Stimulated activated naive CD8-positive, alpha-beta T cell treated with anti-CD3 and anti-CD28 coated beads, Interleukin-15, Interleukin-2, amounts not matched to agents 100 U/mL and 50 U/mL, for 24 hours (primary cell): ENCODE results near the gene NENF.

Experiments
- ATAC-seq: fragments of 150-1000 bp; cut with Tn5 transposase; one replicate; pipeline ENCODE4 v1.10.0; 2021
- DNase-seq: peaks from one replicate; pipeline ENCODE4 v3.0.0; 2021

The NENF gene

DNA sequence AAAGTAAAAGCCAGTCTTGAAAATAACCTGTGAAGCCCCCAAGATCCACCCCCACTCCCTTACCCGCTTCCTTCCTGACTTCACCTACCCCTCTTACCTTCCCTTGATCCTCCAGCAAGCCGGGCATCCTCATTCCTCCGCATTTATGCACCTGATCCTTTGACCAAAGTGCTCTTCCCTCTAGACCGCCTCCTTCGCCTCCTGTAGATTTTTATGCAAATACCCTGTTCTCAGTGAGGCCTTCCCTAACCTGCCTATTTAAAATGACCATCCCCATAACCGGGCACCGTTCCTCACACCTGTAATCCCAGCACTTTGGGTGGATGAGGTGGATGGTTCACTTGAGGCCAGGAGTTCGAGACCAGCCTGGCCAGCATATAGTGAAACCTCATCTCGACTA, 1.1 kb upstream of the NENF start:
- ATAC-seq = no peak

DNA sequence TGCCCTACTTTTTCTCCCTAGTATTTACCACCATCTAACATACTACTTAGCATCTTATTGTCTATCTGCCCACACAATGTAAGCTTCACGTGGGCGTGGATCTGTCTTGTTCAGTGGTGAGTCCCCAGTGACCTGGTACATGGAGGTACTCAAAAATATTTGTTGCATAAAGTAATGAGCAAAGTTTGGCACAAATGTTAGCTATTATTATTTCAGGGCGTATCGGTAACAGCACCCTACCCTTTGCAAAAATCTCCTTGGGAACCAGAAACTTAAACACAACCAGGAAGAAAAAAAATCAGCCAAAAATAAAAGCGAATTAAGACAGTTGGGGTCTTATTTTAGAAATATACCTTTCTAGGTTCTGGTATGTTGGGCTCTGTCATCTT, 454 bp upstream of the NENF start:
- ATAC-seq = no peak
- DNase-seq = no peak

More for the DNA sequence above, 1.1 kb upstream of the NENF start:
- DNase-seq = no peak

DNA sequence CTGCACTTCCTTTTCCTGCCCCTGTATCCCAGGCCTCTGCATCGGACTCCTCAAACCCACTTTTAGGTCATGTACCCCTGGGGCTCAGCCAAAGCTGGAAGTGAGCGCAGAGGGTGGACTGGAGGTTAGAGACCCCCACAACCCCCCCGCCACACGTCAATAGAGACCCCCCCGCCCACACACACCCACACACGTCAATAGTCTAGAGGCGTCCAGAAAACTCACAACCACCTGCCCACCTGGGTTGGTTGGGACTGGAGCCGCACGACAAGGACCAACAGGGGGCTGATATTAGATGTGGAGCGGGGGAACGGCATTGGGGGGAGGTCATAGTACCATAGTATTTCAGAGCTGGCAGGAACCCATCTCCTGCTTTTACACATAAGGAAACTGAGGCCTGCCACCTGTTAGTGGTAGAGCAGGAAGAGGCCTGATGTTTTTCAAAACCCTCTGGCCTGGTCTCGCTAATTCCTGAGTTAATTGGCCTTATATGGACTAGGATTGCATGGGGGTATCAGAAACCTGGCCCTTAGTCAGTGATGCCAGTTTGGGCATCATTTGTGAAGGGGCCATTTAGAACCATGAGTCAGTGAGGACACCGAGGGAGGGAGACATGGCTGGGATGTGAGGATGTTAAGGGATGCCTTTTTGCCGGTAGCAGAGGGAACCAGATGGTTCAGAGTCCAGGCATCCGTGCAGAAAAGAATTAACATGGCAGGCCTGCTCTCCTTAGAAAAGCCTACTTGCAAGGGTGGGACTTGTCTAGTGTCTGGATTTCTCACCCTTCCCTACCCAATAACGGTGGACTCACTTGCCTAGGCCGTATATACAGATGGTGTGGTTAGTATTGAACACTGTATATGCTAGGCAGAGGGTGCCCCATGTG, 1.1 kb downstream of the NENF start:
- DNase-seq (no peak), ATAC-seq (no peak)

GRCh38 chr1:212434992-212435391, 2.3 kb downstream of the NENF start:
- ATAC-seq = no peak
- no peak for DNase-seq

GRCh38 chr1:212437179-212437798, 4.6 kb downstream of the NENF start:
- ATAC-seq (no peak), DNase-seq (no peak)

DNA sequence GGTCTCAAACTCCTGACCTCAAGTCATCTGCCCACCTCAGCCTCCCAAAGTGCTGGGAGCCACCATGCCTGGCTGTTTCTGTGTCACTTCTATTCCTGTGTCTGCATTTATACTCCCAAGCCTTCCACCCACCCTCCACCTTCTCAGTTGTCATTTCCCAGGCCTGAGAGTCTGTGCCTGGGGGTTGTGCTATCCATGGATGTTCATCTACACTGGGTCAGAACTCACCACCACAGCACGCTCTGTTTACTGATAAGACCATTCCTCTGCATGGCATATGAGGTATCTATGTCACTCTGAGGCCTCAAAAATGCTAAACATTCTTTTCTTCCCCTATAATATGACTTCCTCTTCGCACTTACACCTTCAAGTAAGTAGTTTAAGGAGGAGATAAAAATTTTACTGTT, 6.1 kb downstream of the NENF start:
- no peak for ATAC-seq
- no peak for DNase-seq

- ATAC-seq = no peak
- DNase-seq = no peak
Observed at GRCh38 chr1:212440419-212440818, 7.7 kb downstream of the NENF start.

- ATAC-seq (no peak), DNase-seq (no peak)
Observed at GRCh38 chr1:212442408-212442807, 9.7 kb downstream of the NENF start.

- DNase-seq (no peak), ATAC-seq (no peak)
Observed at GRCh38 chr1:212446333-212446732, 13.6 kb downstream of the NENF start.

DNA sequence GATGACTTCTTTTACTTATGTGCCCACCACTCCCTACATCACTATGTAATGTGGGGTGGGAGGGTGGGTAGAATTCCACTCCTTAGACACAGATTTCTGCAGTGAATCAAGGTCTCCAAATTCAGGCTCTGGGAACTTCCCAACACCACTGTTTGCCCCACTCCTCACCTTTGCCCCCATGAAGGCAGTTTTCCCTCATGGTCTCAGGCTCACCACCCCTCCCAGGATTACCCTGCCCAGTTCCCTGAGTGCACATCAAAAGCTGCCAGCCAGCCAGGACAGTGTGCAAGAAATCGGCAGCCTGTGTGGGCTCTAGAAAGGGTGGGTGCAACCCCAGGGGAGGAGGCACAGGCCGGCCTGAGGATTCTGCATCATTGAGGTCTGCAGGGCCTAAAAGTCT, 14.8 kb downstream of the NENF start:
- no peak for DNase-seq
- no peak for ATAC-seq

DNA sequence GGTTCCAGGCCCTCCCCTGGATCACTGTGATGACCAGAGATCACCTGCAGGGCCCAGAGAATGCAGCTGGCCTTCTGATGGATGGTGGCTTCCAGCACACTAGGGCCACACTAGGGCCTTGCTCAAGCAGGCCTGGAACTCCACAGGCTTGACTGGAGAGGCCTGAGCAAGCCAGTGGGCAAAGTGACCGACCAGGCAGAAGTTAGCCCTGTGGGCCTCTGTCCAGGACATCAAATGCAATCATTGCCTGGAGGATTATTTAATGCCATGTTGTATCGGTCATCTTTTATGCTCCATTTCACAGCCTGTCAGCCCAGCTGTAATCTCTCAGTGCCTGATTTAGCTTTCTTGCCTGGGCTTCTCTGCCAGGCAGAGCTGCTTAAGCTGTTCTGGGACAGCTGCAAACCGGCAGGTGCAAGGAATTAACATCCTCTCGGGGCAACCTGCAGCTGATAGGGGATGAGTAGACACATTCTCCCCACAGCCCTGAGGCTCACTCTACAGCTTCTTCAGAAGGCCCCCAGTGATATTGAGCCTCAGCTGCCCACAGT, 17.7 kb downstream of the NENF start:
- DNase-seq (no peak), ATAC-seq (no peak)

DNA sequence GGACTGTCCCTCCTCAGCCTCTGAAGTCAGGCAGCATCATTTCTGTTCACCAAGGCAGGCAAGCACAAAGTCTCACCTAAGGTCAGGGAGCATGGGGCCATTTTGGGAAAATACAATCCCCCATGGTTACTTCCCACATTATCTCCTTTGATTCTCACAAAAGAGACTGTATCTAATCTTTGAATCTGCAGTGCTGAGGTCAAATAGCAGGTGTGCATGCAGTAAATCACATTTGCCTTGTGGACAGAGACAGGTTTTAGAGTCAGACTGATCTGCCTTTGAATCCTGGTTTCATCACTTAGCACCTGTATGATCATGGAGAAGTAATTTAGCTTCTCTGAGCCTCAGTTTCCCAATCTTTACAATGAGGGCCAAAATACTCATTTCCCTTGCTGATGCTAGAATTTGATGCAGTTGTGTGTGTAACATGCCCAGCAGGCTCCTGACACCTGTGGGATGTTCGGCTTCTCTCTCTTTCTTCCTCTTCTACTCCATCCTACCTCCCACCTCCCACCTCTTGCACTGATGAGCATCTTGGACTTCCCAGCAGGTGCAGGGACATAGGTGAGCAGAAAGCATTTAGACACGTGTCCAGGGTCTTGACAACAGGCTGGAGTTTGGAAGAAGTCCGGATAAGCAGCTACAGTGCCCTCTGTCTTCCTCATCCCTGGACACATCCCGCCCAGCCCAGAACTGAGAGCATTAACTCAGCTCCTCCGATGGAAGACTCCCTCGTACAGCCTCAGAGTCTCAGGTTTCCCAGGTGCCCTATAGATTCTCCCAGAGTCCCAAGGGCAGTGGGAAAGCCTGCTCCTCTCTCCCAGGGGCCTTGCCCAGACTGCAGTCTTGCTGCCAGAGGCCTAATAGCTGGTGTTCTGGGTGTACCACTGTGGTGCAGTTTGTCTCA, 18.9 kb downstream of the NENF start:
- ATAC-seq (no peak), DNase-seq (no peak)

DNA sequence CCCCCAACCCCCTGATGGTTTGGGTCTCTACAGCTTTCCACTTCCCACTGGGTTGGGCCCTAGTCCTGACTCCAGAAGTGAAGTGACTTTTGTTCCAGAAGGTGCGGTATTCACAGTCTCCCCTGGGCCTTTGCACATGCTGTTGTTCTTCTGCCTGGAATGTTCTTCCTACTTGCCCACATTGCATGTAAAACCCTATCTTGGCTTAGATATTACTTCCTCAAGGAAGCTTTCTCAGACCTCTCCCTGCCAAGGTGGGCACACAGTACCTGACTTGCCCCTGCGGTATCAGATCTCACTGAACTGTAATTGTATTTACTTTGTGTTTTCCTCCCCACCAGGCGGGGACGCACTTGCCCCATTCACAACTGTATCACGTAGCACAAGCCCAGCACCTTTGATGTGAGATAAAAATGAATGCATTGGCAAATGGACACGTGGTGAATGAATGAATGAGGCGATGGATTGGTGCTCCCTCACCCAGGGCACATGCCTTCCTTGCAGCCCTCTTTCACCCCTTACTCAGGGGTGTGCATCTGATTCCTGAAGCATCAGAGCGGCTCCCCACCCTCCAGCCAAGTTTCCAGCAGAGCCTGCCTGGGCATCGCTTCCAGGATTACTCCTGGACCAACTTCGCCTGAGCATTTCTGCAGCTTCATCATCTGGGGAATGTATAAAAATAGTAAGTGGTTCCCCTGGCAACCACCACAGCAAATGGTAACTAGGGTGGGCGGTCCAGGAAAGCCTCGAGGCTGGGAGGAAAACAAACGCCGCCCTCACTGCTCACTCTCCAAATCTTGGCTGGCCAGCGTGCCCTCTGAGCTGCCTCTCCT, 19.8 kb downstream of the NENF start:
- no peak for ATAC-seq
- DNase-seq = no peak

- ATAC-seq (no peak), DNase-seq (no peak)
Observed at GRCh38 chr1:212453156-212453857, 20.6 kb downstream of the NENF start.

GRCh38 chr1:212454741-212455140, 22.0 kb downstream of the NENF start:
- no peak for DNase-seq
- no peak for ATAC-seq

DNA sequence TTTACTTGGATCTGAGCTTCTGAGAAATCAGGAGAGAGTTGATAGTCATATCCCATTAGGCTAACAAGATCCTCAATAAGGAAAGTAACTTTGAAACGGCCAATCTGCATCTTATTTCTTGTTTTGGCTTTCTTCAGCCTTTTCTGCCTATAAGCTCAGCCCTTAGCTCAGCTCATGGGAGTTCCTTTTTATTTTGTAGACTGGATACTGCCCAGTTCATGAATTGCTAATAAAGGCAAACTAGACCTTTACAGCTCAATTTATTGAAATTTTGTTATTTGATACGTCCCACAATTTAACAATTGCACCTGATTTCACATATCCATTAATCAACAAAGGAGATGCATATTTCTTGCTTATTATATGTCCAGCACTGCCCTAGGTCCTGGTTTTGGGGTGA, 22.7 kb downstream of the NENF start:
- ATAC-seq (no peak), DNase-seq (no peak)

GRCh38 chr1:212455803-212456528, 23.2 kb downstream of the NENF start:
- DNase-seq = peak; percentile 90
- ATAC-seq = peak; percentile 53

DNA sequence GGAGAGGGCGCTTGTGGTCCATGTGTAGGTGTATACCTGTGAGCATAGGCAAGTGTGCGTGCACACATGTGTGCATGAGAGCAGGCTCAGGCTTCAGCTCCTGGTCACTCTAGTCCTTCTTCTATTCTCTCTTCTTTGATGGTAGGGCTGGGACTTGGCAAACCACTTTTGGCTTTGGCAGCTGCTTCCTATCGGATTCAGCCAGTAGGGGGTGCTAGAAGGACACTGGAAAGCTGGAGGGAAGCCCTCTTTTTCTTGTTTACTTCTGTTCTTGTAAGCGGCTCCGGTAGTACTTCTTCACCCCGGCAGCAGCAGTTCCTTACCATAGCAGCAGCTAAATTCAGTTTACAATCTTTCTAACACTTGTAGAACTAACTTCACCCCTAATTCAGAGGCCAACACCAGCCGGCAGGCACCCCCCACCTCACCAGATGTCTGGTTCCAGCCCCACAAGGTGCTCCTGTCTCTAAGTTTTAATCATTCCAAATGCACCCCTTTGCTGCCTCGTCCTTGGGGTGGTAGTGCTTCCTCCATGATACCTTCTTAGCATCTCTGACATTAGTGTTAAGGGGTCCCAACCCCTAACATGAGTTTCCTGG, 25.1 kb downstream of the NENF start:
- DNase-seq (peak; percentile 78), ATAC-seq (no peak)

GRCh38 chr1:212458817-212459216, 26.1 kb downstream of the NENF start:
- DNase-seq (no peak), ATAC-seq (no peak)

DNA sequence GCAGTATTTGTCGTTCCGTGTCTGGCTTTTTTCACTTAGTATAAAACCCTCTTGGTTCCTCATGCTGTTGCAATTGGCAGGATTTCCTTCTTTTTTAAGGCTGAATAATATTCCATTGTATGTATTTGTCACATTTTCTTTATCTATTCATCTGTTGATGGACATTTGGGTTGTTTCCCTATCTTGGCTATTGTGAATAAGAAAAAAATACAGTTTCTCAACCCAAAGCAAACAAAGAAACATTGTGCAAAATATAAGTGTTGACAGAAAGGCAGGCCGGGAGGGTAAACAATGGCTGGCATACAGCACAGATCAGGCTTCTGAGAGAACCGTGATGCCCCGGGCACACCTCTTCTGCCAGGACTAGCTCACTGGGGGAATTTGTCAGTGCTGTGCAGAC, 26.9 kb downstream of the NENF start:
- no peak for ATAC-seq
- DNase-seq = no peak
